Body of pancreas (tissue), 4 donors: Measurements from ENCODE around the gene TMBIM4. TPM values are rescaled to one million over a fixed set of nuclear protein-coding genes. Genes with fewer than 3 reads are reported as not detected.

Source experiments
- ATAC-seq: fragments of 150-250 bp; one replicate; pipeline ENCODE4 v1.9.1; 2016
- DNase-seq, 4 donors: peaks; one replicate each; pipeline ENCODE4 v3.0.0-alpha.2; 2019
- H3K27ac ChIP-seq, 4 donors: fragments of 200-600 bp; sonication (generic); 1 replicate in 3 of 4; 2 replicates in 1 of 4; pipeline versions ENCODE4 v1.5.1 to v1.6.1; 2016 to 2019; ENCODE audit warnings: mild to moderate bottlenecking in 1 of 4, mixed read lengths in 1 of 4, moderate library complexity in 1 of 4
- H3K27me3 ChIP-seq, 2 donors: fragments of 200-600 bp; sonication (generic); one replicate each; pipeline ENCODE4 v1.6.0; 2016; ENCODE audit warnings: mild to moderate bottlenecking in 1 of 2
- H3K36me3 ChIP-seq, 2 donors: fragments of 200-600 bp; sonication (generic); replicated peaks in 1 of 2; 2 replicates each; pipeline ENCODE4 v1.5.1; 2016; ENCODE audit warnings: low read depth in 2 of 2; ENCODE audit not compliant: insufficient read depth in 1 of 2
- H3K4me1 ChIP-seq: fragments of 200-600 bp; sonication (generic); one replicate; pipeline ENCODE4 v1.6.0; 2016
- H3K4me3 ChIP-seq, 2 donors: fragments of 200-600 bp; sonication (generic); 1 replicate in 1 of 2; 2 replicates in 1 of 2; pipeline ENCODE4 v1.5.1; 2016 to 2019
- H3K9me3 ChIP-seq, 3 donors: fragments of 200-600 bp; sonication (generic); 1 replicate in 2 of 3; 2 replicates in 1 of 3; pipeline ENCODE4 v1.5.1; 2016
- CTCF ChIP-seq, 7 experiments: fragments of 450-650 bp in 4 of 7; fragments of 200-600 bp in 3 of 7; sonication (generic) in 3 of 7; IDR thresholded peaks; one replicate each; pipeline ENCODE4 v1.5.1; 2016 to 2019; ENCODE audit warnings: antibody characterized with exemption in 7 of 7
- POLR2A ChIP-seq, 3 donors: fragments of 450-650 bp; IDR thresholded peaks; one replicate each; pipeline ENCODE4 v1.6.1; 2016; ENCODE audit warnings: antibody characterized with exemption in 3 of 3, mild to moderate bottlenecking in 2 of 3
- WGBS, 2 donors: methylation state at CpG; one replicate each; pipeline ENCODE4 v1.1.5; 2017; 5-methylcytosine and 5-hydroxymethylcytosine counted together
- intact Hi-C: fragments of 100-400 bp; cut with DNase I; formaldehyde crosslinking; loops from one replicate; pipeline ENCODE4 v1.15.1; 2023
- total RNA-seq, 2 donors: library from RNA; depleted of rRNA; stranded (reverse); fragments of >200 nt; gene quantifications; one replicate each; pipeline ENCODE4 v1.1.0, GENCODE V29; 2016

The TMBIM4 gene
- total RNA-seq, 2 donors from 2014 or later, result 59.7 to 62.3 TPM

GRCh38 chr12:66206141-66206540 is 36.3 kb upstream of the TMBIM4 start:
- H3K36me3 ChIP-seq, result no peaks in the 10 kb centered on the region
- H3K4me1 ChIP-seq, result no peaks in the 10 kb centered on the region
- 45 to 57% methylated on average over 1 of the region's 1 CpG for WGBS, 2 donors
- no peak for TF ChIP-seq POLR2A (IDR thresholded peaks at IDR 0.05)
- TF ChIP-seq CTCF (IDR thresholded peaks at IDR 0.05), result no peak
- no peak overlapping the region for H3K27ac ChIP-seq
- ATAC-seq (no peak), DNase-seq (no peak)
- H3K27me3 ChIP-seq, result no peaks in the 10 kb centered on the region
- intact Hi-C loops, result no loop called here
- no peaks in the 10 kb centered on the region for H3K9me3 ChIP-seq
- H3K4me3 ChIP-seq, result no peak overlapping the region

DNA sequence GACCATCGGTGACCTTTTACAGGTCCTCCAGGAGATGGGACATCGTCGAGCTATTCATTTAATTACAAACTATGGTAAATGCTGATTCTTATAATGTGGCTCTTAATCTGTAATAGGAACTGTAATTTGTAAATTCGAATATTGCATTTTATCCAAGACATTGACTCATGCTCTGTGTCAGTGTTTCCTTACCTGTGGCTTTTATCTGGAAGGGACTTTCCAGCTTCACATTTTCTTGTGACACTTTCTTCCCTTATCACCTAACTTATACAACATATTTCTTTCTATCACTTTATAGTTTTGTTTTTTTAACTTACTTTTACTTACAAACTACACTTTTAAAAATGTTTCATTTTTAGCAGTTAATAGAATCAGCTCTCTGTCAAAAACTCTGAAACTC is 34.0 kb upstream of the TMBIM4 start:
- ATAC-seq (no peak), DNase-seq (no peak)
- Histone ChIP-seq H3K27ac (no peak overlapping the region), H3K36me3 (no peaks in the 10 kb centered on the region), H3K9me3 (peaks cover 0 to 7% (median 0%) of the 10 kb centered on the region in 3 donors), H3K4me3 (no peak overlapping the region), H3K27me3 (no peaks in the 10 kb centered on the region), H3K4me1 (no peaks in the 10 kb centered on the region)
- intact Hi-C loops, result no loop called here
- WGBS, 2 donors, result 57 to 66% methylated on average over 4 of the region's 4 CpGs
- TF ChIP-seq CTCF (IDR thresholded peaks at IDR 0.05) (no peak), POLR2A (IDR thresholded peaks at IDR 0.05) (no peak)

- H3K36me3 ChIP-seq, result no peaks in the 10 kb centered on the region
- no peaks in the 10 kb centered on the region for H3K27me3 ChIP-seq
- H3K4me3 ChIP-seq, result no peak overlapping the region
- no peak overlapping the region for H3K27ac ChIP-seq
- no peak for DNase-seq
- intact Hi-C loops, result no loop called here
- no peak for TF ChIP-seq CTCF (IDR thresholded peaks at IDR 0.05)
- TF ChIP-seq POLR2A (IDR thresholded peaks at IDR 0.05), result no peak
- no peak for ATAC-seq
- H3K9me3 ChIP-seq, result peaks cover 0 to 7% (median 0%) of the 10 kb centered on the region in 3 donors
- H3K4me1 ChIP-seq, result no peaks in the 10 kb centered on the region
Observed at GRCh38 chr12:66199831-66200509, 30.2 kb upstream of the TMBIM4 start.

- Histone ChIP-seq H3K9me3 (peaks cover 0 to 7% (median 0%) of the 10 kb centered on the region in 3 donors), H3K36me3 (no peaks in the 10 kb centered on the region), H3K4me1 (no peaks in the 10 kb centered on the region), H3K27me3 (no peaks in the 10 kb centered on the region), H3K4me3 (no peak overlapping the region), H3K27ac (no peak overlapping the region)
- WGBS, 2 donors, result 67 to 73% methylated on average over 3 of the region's 3 CpGs
- intact Hi-C loops, result no loop called here
- DNase-seq (no peak), ATAC-seq (no peak)
- TF ChIP-seq POLR2A (IDR thresholded peaks at IDR 0.05) (no peak), CTCF (IDR thresholded peaks at IDR 0.05) (no peak)
Observed at GRCh38 chr12:66199141-66199540, 29.3 kb upstream of the TMBIM4 start.

DNA sequence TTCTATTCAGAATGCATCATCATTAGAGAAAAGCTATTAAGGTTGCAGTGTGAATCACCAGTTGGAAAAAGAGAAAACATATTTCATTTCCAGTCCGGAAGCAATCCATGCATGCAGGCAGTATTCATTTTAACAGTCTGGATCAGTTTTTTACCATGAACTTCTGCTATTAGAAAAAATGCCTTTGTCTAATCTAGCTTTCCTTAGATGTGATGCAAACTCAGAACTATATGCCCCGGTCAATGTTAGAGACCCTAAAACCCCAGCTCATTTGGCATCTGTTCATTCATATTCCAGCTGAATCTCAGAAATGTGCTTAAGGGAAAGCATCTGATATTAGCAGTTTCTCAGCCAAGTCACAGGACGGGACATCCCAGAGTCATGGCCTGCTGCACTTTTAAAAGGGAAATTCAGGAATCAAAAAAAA is 27.7 kb upstream of the TMBIM4 start:
- no peaks in the 10 kb centered on the region for H3K36me3 ChIP-seq
- TF ChIP-seq CTCF (IDR thresholded peaks at IDR 0.05) (no peak), POLR2A (IDR thresholded peaks at IDR 0.05) (no peak)
- DNase-seq, result no peak
- no peaks in the 10 kb centered on the region for H3K4me1 ChIP-seq
- no peak overlapping the region for H3K27ac ChIP-seq
- H3K9me3 ChIP-seq, result peaks cover 0 to 7% (median 0%) of the 10 kb centered on the region in 3 donors
- no peak overlapping the region for H3K4me3 ChIP-seq
- intact Hi-C loops, result no loop called here
- 65 to 73% methylated on average over 3 of the region's 3 CpGs for WGBS, 2 donors
- ATAC-seq, result no peak
- H3K27me3 ChIP-seq, result no peaks in the 10 kb centered on the region
